Nephron (organoid): ENCODE measurements around the gene DEK.

Experiments used
- H3K27ac Mint-ChIP-seq, 3 experiments: 2 replicates each; pipeline ENCODE4 v1.8.0; 2020; ENCODE audit warnings: mixed read lengths in 3 of 3, mild to moderate bottlenecking in 2 of 3, moderate library complexity in 1 of 3
- H3K27me3 Mint-ChIP-seq: 2 replicates; pipeline ENCODE4 v1.8.0; 2021; ENCODE audit warnings: low read depth, mild to moderate bottlenecking, moderate library complexity, mixed read lengths
- H3K36me3 Mint-ChIP-seq: 2 replicates; pipeline ENCODE4 v1.8.0; 2020; ENCODE audit warnings: low read depth, mixed read lengths
- H3K4me1 Mint-ChIP-seq: 2 replicates; pipeline ENCODE4 v1.8.0; 2020; ENCODE audit warnings: mixed read lengths
- H3K4me3 Mint-ChIP-seq, 3 experiments: 2 replicates each; pipeline ENCODE4 v1.8.0; 2020; ENCODE audit warnings: mild to moderate bottlenecking in 3 of 3, mixed read lengths in 3 of 3, moderate library complexity in 2 of 3
- H3K9me3 Mint-ChIP-seq: 2 replicates; pipeline ENCODE4 v1.8.0; 2020; ENCODE audit warnings: mixed read lengths
- CTCF ChIP-seq, 3 experiments: fragments of 200-600 bp; sonication (generic); IDR thresholded peaks; one replicate each; pipeline ENCODE4 v1.5.0; 2021; ENCODE audit warnings: antibody characterized with exemption in 3 of 3; ENCODE audit not compliant: unreplicated experiment in 3 of 3

Gene DEK

GRCh38 chr6:18263418-18264218 lies 712 bp downstream of the DEK start:
- Mint-ChIP-seq H3K27me3 (no peaks in the 10 kb centered on the region), H3K27ac (peak overlapping the region; percentile 93 to 97 (median 95)), H3K4me3 (peak overlapping the region; percentile 94 to 98 (median 98)), H3K9me3 (no peaks in the 10 kb centered on the region), H3K4me1 (peaks cover 51% of the 10 kb centered on the region), H3K36me3 (peaks cover 27% of the 10 kb centered on the region)
- TF ChIP-seq CTCF (IDR thresholded peaks at IDR 0.05; ENCODE audit: unreplicated experiment in 3 of 3) = no peak

DNA sequence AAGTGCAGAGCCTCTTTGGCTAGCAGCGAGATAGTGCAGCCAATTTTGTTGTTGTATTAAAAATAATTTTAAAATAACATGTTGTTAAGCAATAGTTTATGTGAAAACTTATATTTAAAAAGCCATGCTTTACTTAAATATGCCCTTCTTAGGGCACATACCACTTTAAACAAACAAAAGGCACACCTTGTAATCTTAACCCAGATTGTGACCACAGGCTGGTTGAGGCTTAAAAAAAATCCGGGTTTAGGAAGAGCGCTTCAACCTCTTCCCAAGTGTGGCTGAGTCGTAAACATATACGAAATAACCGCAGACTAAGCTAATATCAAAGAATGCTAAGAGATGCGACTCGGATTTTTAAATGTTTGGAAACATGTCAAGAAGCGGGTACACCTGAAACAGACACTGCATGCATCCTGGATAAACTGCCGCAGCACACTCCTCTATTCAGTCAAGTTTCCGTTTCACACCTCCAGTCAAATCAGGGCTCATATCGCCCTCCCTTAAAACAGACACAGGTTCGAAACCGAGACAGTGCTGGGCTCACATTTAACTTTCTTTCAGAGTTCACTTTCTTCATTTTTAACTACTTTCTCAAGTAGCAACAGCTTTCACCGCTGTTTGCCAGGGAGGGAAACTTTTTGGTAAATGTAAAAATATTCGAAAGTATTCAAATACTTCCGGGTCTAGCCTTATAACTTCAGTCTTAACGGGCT lies 1.5 kb downstream of the DEK start:
- peaks cover 51% of the 10 kb centered on the region for H3K4me1 Mint-ChIP-seq
- H3K4me3 Mint-ChIP-seq = peak overlapping the region; percentile 94 to 98 (median 98)
- peaks cover 32% of the 10 kb centered on the region for H3K36me3 Mint-ChIP-seq
- H3K27me3 Mint-ChIP-seq = no peaks in the 10 kb centered on the region
- H3K27ac Mint-ChIP-seq = peak overlapping the region; percentile 93 to 97 (median 95)
- no peaks in the 10 kb centered on the region for H3K9me3 Mint-ChIP-seq
- no peak for TF ChIP-seq CTCF (IDR thresholded peaks at IDR 0.05; ENCODE audit: unreplicated experiment in 3 of 3)

DNA sequence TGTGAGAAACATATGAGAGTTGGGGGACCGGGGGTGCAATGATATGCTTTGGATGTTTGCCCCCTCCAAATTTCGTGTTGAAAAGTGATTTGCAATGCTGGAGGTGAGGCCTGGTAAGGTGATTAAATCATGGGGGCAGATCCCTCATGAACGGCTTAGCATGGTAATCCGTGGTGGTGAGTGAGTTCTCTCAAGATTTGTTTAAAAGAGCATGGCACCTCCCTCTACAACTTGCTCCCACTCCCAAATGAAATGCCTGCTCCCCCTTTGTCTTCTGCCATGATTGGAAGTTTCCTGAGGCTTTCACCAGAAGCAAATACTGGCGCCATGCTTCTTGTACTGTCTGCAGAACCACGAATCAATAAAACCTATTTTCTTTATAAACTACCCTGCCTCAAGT lies 2.5 kb downstream of the DEK start:
- no peaks in the 10 kb centered on the region for H3K27me3 Mint-ChIP-seq
- H3K9me3 Mint-ChIP-seq = no peaks in the 10 kb centered on the region
- H3K4me3 Mint-ChIP-seq = peak overlapping the region; percentile 94 to 98 (median 98)
- peaks cover 42% of the 10 kb centered on the region for H3K36me3 Mint-ChIP-seq
- TF ChIP-seq CTCF (IDR thresholded peaks at IDR 0.05; ENCODE audit: unreplicated experiment in 3 of 3) = no peak
- H3K4me1 Mint-ChIP-seq = peaks cover 51% of the 10 kb centered on the region
- peak overlapping the region; percentile 26 to 95 (median 93) for H3K27ac Mint-ChIP-seq

DNA sequence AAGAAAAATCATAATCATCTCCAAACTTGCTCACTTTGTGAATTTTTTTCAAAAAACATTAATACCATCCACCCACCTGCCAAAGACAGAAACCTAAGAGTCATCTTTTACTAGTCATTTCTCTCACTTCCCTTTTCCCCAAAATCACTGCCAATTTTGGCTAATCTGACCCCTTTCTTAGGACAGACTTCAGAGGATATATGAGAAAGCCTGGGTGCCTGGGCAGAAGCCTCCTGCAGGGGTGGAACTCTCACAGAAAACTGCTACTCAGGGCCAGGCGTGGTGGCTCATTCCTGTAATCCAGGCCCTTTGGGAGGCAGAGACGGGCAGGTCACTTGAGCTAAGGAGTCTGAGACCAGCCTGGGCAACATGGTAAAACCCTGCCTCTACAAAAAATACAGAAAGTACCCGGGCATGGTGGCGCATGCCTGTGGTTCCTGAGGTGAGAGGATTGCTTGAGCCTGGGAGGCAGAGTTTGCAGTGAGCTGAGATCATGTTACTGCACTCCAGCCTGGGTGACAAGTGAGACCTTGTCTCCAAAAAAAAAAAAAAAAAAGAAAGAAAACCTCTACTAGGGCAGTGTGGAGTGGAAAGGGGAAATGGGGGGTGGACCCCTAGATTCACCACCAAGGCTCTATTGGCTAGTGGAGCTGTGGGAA lies 3.8 kb downstream of the DEK start:
- Mint-ChIP-seq H3K4me1 (peaks cover 51% of the 10 kb centered on the region), H3K27me3 (no peaks in the 10 kb centered on the region), H3K36me3 (peaks cover 51% of the 10 kb centered on the region), H3K27ac (peak overlapping the region; percentile 17 to 64 (median 36)), H3K9me3 (no peaks in the 10 kb centered on the region), H3K4me3 (peak overlapping the region; percentile 62 to 94 (median 67))
- TF ChIP-seq CTCF (IDR thresholded peaks at IDR 0.05; ENCODE audit: unreplicated experiment in 3 of 3) = no peak

- H3K4me3 Mint-ChIP-seq = peak overlapping the region; percentile 34 to 94 (median 67)
- H3K27me3 Mint-ChIP-seq = no peaks in the 10 kb centered on the region
- no peak for TF ChIP-seq CTCF (IDR thresholded peaks at IDR 0.05; ENCODE audit: unreplicated experiment in 3 of 3)
- peaks cover 44% of the 10 kb centered on the region for H3K4me1 Mint-ChIP-seq
- peaks cover 58% of the 10 kb centered on the region for H3K36me3 Mint-ChIP-seq
- H3K9me3 Mint-ChIP-seq = no peaks in the 10 kb centered on the region
- H3K27ac Mint-ChIP-seq = peak overlapping the region; percentile 17 to 64 (median 36)
These were observed 4.5 kb downstream of the DEK start for GRCh38 chr6:18259675-18260447.
